ENCODE data around the gene PIP4P1. TPM values are rescaled to one million over a fixed set of nuclear protein-coding genes. Genes with fewer than 3 reads are reported as not detected.

Gene PIP4P1
- total and polyA plus RNA-seq, 9 of the 15 experiments (the other 6 are each of a cell fraction or from before 2014, with no cell fraction given) = 5.3 to 20.9 (median 10.7) TPM

GRCh38 chr14:20454516-20455354 is 6.5 kb downstream of the PIP4P1 start, which contains the start of the genes APEX1 and OSGEP (continued):
- TF ChIP-seq ZNF121 (CRISPR knock-in tag; conservative IDR thresholded peaks at IDR 0.05) (no peak), CCAR2 (IDR thresholded peaks at IDR 0.05; ENCODE audit: low read depth, low read length) (no peak), PHF8 (IDR thresholded peaks at IDR 0.05; ENCODE audit: borderline replicate concordance, low read length) (peak; percentile 79; the same call in 1 of the 2 replicates), MEIS2 (IDR thresholded peaks at IDR 0.05; ENCODE audit: partially characterized antibody) (no peak), ARNT (IDR thresholded peaks at IDR 0.05) (peak in 1 of 2 experiments; percentile 57; a peak in 1 of 4 replicates), GABPB2 (CRISPR knock-in tag; conservative IDR thresholded peaks at IDR 0.05) (no peak), PCBP1 (IDR thresholded peaks at IDR 0.05; ENCODE audit: low read depth, low read length, poor library complexity, severe bottlenecking) (no peak), CSDE1 (IDR thresholded peaks at IDR 0.05) (no peak), NCOA2 (IDR thresholded peaks at IDR 0.05; ENCODE audit: partially characterized antibody in 2 of 2) (peak in 1 of 2 experiments; percentile 98), SAFB2 (IDR thresholded peaks at IDR 0.05; ENCODE audit: borderline replicate concordance, low read depth, low read length, severe bottlenecking) (no peak), ELF1 (tag; IDR thresholded peaks at IDR 0.05) (no peak), TBP (optimal IDR thresholded peaks at IDR 0.05; ENCODE audit: low read depth, low read length) (peak; percentile 87), ERF (CRISPR knock-in tag; IDR thresholded peaks at IDR 0.05) (no peak), ZBTB8A (IDR thresholded peaks at IDR 0.05; ENCODE audit: partially characterized antibody) (no peak), KAT2B (IDR thresholded peaks at IDR 0.05; ENCODE audit: low read depth, low read length) (peak; percentile 19), MED1 (CRISPR knock-in tag; IDR thresholded peaks at IDR 0.05; ENCODE audit: borderline replicate concordance) (no peak), ZNF12 (CRISPR knock-in tag; IDR thresholded peaks at IDR 0.05) (no peak), POLR2H (tag; IDR thresholded peaks at IDR 0.05; ENCODE audit: low read depth) (peak; percentile 64), ZNF280A (IDR thresholded peaks at IDR 0.05; ENCODE audit: low read depth, partially characterized antibody) (no peak), CBX5 (IDR thresholded peaks at IDR 0.05; ENCODE audit: borderline replicate concordance, low read depth) (no peak), HCFC1 (IDR thresholded peaks at IDR 0.05; ENCODE audit: low read depth, low read length) (peak; percentile 54), CTBP1 (IDR thresholded peaks at IDR 0.05; ENCODE audit: borderline replicate concordance) (peak; percentile 11), C11orf30 (IDR thresholded peaks at IDR 0.05; ENCODE audit: low read depth) (peak; percentile 87), PKNOX1 (IDR thresholded peaks at IDR 0.05) (peak; percentile 36; the same call in 1 of the 2 replicates), RHOXF2B (CRISPR knock-in tag; conservative IDR thresholded peaks at IDR 0.05) (no peak), MCM5 (IDR thresholded peaks at IDR 0.05; ENCODE audit: low read depth) (no peak), HES1 (IDR thresholded peaks at IDR 0.05; ENCODE audit: low read depth) (no peak), NR1H2 (CRISPR knock-in tag; IDR thresholded peaks at IDR 0.05) (no peak)
